Bronchial epithelial cell (primary cell): Measurements from ENCODE around the gene CD44. TPM values are rescaled to one million over a fixed set of nuclear protein-coding genes. Genes with fewer than 3 reads are reported as not detected.

Experiments
- DNase-seq: peaks from one replicate; pipeline ENCODE4 v3.0.0-alpha.2; 2010; ENCODE audit warnings: low read depth
- FAIRE-seq: peaks from 2 replicates; lab custom pipeline; 2011; peaks lifted over from hg19 to GRCh38; lab: Jason Lieb, UNC
- H3K27me3 ChIP-seq: 2 replicates; pipeline ENCODE4 v1.5.1; 2011; ENCODE audit warnings: low read length; ENCODE audit not compliant: control insufficient read depth, insufficient read depth
- H3K36me3 ChIP-seq: 2 replicates; pipeline ENCODE4 v1.5.1; 2011; ENCODE audit warnings: low read length; ENCODE audit not compliant: control insufficient read depth, insufficient read depth
- H3K4me3 ChIP-seq: 2 replicates; pipeline ENCODE4 v1.5.1; 2011; ENCODE audit warnings: mild to moderate bottlenecking, low read depth, low read length, control low read depth
- CTCF ChIP-seq: IDR thresholded peaks from 2 replicates; pipeline ENCODE4 v1.5.1; 2011; ENCODE audit warnings: mild to moderate bottlenecking, moderate library complexity, low read length, control low read depth, inconsistent platforms; ENCODE audit not compliant: insufficient read depth, severe bottlenecking
- total RNA-seq: library from RNA; depleted of rRNA; stranded (reverse); fragments of >200 nt; gene quantifications from 2 replicates; pipeline ENCODE4 v1.2.1, GENCODE V29; 2014

CD44 gene
- total RNA-seq, 1 donor from 2014 or later: 254 TPM

- FAIRE-seq (peak; percentile 58), DNase-seq (peak; percentile 51)
- H3K27me3 ChIP-seq: no peaks in the 10 kb centered on the region
- no peaks in the 10 kb centered on the region for H3K36me3 ChIP-seq
- no peak for TF ChIP-seq CTCF
- no peak overlapping the region for H3K4me3 ChIP-seq
Measured at GRCh38 chr11:35114906-35115687, 23.9 kb upstream of the CD44 start.

GRCh38 chr11:35115688-35116030 lies 23.3 kb upstream of the CD44 start:
- TF ChIP-seq CTCF: no peak
- FAIRE-seq (no peak), DNase-seq (peak; percentile 93)
- no peak overlapping the region for H3K4me3 ChIP-seq
- no peaks in the 10 kb centered on the region for H3K36me3 ChIP-seq
- no peaks in the 10 kb centered on the region for H3K27me3 ChIP-seq

GRCh38 chr11:35116245-35116644 lies 22.7 kb upstream of the CD44 start:
- TF ChIP-seq CTCF: no peak
- FAIRE-seq: no peak
- no peaks in the 10 kb centered on the region for H3K27me3 ChIP-seq
- H3K36me3 ChIP-seq: no peaks in the 10 kb centered on the region
- no peak overlapping the region for H3K4me3 ChIP-seq
- peak; percentile 88 for DNase-seq

- DNase-seq (no peak), FAIRE-seq (no peak)
- TF ChIP-seq CTCF: no peak
- H3K27me3 ChIP-seq: no peaks in the 10 kb centered on the region
- no peaks in the 10 kb centered on the region for H3K36me3 ChIP-seq
- no peak overlapping the region for H3K4me3 ChIP-seq
Measured at GRCh38 chr11:35116762-35117640, 22.0 kb upstream of the CD44 start.

GRCh38 chr11:35118906-35119305 lies 20.1 kb upstream of the CD44 start:
- TF ChIP-seq CTCF: no peak
- FAIRE-seq (no peak), DNase-seq (no peak)
- H3K27me3 ChIP-seq: no peaks in the 10 kb centered on the region
- no peak overlapping the region for H3K4me3 ChIP-seq
- no peaks in the 10 kb centered on the region for H3K36me3 ChIP-seq
